ENCODE measurements around the gene PSMD8. TPM values are rescaled to one million over a fixed set of nuclear protein-coding genes. Genes with fewer than 3 reads are reported as not detected.

PSMD8 gene
- total RNA-seq, 8 experiments from 2014 or later: 165 to 302 (median 214) TPM

- Histone ChIP-seq H3K27ac (no peak overlapping the region), H3K4me1 (replicated peaks in 1 of 2) (peaks cover 0 to 4% of the 10 kb centered on the region in 2 donors), H3K4me3 (no peak overlapping the region)
- ATAC-seq (replicated peaks in 6 of 8): no peak
- in situ Hi-C loops (cut with MboI; ENCODE audit: low pct_unique_long_range_greater_than_20kb in 2 of 9, low sequenced_read_pairs in 9 of 9, unreplicated experiment in 9 of 9): loop anchor here in 1 of 9 experiments (25.0 kb wide), 1 partner anchor 439 kb away; the partner anchor contains the start of genes SIPA1L3 and WDR87
- WGBS, 10 experiments: 64 to 100% (median 84%) methylated on average over 1 to 3 of the region's 3 CpGs; no CpG with 5 or more reads in 7 of the 10 experiments
Observed at GRCh38 chr19:38350883-38351282, 23.5 kb upstream of the PSMD8 start.

GRCh38 chr19:38351865-38352395, 22.4 kb upstream of the PSMD8 start:
- H3K4me1 ChIP-seq (replicated peaks in 1 of 2): peaks cover 0 to 4% of the 10 kb centered on the region in 2 donors
- ATAC-seq (replicated peaks in 6 of 8): peak in 4 of 8 experiments; percentile 18 to 24 (median 20)
- H3K27ac ChIP-seq: no peak overlapping the region
- H3K4me3 ChIP-seq: no peak overlapping the region
- in situ Hi-C loops (cut with MboI; ENCODE audit: low pct_unique_long_range_greater_than_20kb in 2 of 9, low sequenced_read_pairs in 9 of 9, unreplicated experiment in 9 of 9): loop anchor here in 1 of 9 experiments (25.0 kb wide), 1 partner anchor 440 kb away; the partner anchor contains the start of genes SIPA1L3 and WDR87
- WGBS, 10 experiments: 68 to 80% (median 77%) methylated on average over 1 to 3 of the region's 9 CpGs; no CpG with 5 or more reads in 7 of the 10 experiments

- in situ Hi-C loops (cut with MboI; ENCODE audit: low pct_unique_long_range_greater_than_20kb in 2 of 9, low sequenced_read_pairs in 9 of 9, unreplicated experiment in 9 of 9): loop anchor here in 1 of 9 experiments (25.0 kb wide), 1 partner anchor 440 kb away; the partner anchor contains the start of genes SIPA1L3 and WDR87
- Histone ChIP-seq H3K4me1 (replicated peaks in 1 of 2) (peaks cover 0 to 4% of the 10 kb centered on the region in 2 donors), H3K27ac (no peak overlapping the region), H3K4me3 (no peak overlapping the region)
- WGBS, 10 experiments: 0 to 100% (median 89%) methylated on average over 1 to 5 of the region's 8 CpGs; no CpG with 5 or more reads in 2 of the 10 experiments
- ATAC-seq (replicated peaks in 6 of 8): peak in 2 of 8 experiments; percentile 7 to 19
Observed at GRCh38 chr19:38352611-38353010, 21.8 kb upstream of the PSMD8 start.

- peaks cover 0 to 4% of the 10 kb centered on the region in 2 donors for H3K4me1 ChIP-seq (replicated peaks in 1 of 2)
- H3K4me3 ChIP-seq: no peak overlapping the region
- WGBS, 10 experiments: 42 to 89% (median 79%) methylated on average over 2 to 10 of the region's 16 CpGs; no CpG with 5 or more reads in 1 of the 10 experiments
- ATAC-seq (replicated peaks in 6 of 8): peak in 3 of 8 experiments; percentile 16 to 38 (median 34)
- in situ Hi-C loops (cut with MboI; ENCODE audit: low pct_unique_long_range_greater_than_20kb in 2 of 9, low sequenced_read_pairs in 9 of 9, unreplicated experiment in 9 of 9): loop anchor here in 1 of 9 experiments (25.0 kb wide), 1 partner anchor 444 kb away; the partner anchor contains the start of genes SIPA1L3 and WDR87
- H3K27ac ChIP-seq: no peak overlapping the region
Observed at GRCh38 chr19:38355728-38356725, 18.3 kb upstream of the PSMD8 start.

GRCh38 chr19:38358071-38358470, 16.3 kb upstream of the PSMD8 start:
- peaks cover 2 to 4% of the 10 kb centered on the region in 2 donors for H3K4me1 ChIP-seq (replicated peaks in 1 of 2)
- no peak overlapping the region for H3K27ac ChIP-seq
- no peak for ATAC-seq (replicated peaks in 6 of 8)
- no peak overlapping the region for H3K4me3 ChIP-seq
- in situ Hi-C loops (cut with MboI; ENCODE audit: low pct_unique_long_range_greater_than_20kb in 2 of 9, low sequenced_read_pairs in 9 of 9, unreplicated experiment in 9 of 9): loop anchor here in 1 of 9 experiments (25.0 kb wide), 1 partner anchor 446 kb away; the partner anchor contains the start of genes SIPA1L3 and WDR87
- WGBS, 10 experiments: 0 to 94% (median 23%) methylated on average over 1 to 2 of the region's 5 CpGs; no CpG with 5 or more reads in 3 of the 10 experiments

GRCh38 chr19:38359242-38360021, 14.9 kb upstream of the PSMD8 start:
- Histone ChIP-seq H3K27ac (no peak overlapping the region), H3K4me1 (replicated peaks in 1 of 2) (peaks cover under 1 to 5% of the 10 kb centered on the region in 2 donors), H3K4me3 (no peak overlapping the region)
- no peak for ATAC-seq (replicated peaks in 6 of 8)
- in situ Hi-C loops (cut with MboI; ENCODE audit: low pct_unique_long_range_greater_than_20kb in 2 of 9, low sequenced_read_pairs in 9 of 9, unreplicated experiment in 9 of 9): loop anchor here in 1 of 9 experiments (25.0 kb wide), 1 partner anchor 447 kb away; the partner anchor contains the start of genes SIPA1L3 and WDR87
- 19 to 71% (median 51%) methylated on average over 1 to 4 of the region's 18 CpGs; no CpG with 5 or more reads in 6 of the 10 experiments for WGBS, 10 experiments

- no peak for ATAC-seq (replicated peaks in 6 of 8)
- Histone ChIP-seq H3K27ac (no peak overlapping the region), H3K4me3 (no peak overlapping the region), H3K4me1 (replicated peaks in 1 of 2) (peaks cover 0 to 5% of the 10 kb centered on the region in 2 donors)
- in situ Hi-C loops (cut with MboI; ENCODE audit: low pct_unique_long_range_greater_than_20kb in 2 of 9, low sequenced_read_pairs in 9 of 9, unreplicated experiment in 9 of 9): loop anchor here in 1 of 9 experiments (25.0 kb wide), 1 partner anchor 448 kb away; the partner anchor contains the start of genes SIPA1L3 and WDR87
- 80% methylated on average over 1 of the region's 9 CpGs; no CpG with 5 or more reads in 9 of the 10 experiments for WGBS, 10 experiments
Observed at GRCh38 chr19:38360351-38360750, 14.0 kb upstream of the PSMD8 start.

GRCh38 chr19:38360839-38361631, 13.3 kb upstream of the PSMD8 start:
- H3K4me1 ChIP-seq (replicated peaks in 1 of 2): peaks cover 0 to 5% of the 10 kb centered on the region in 2 donors
- WGBS, 10 experiments: 0 to 90% (median 30%) methylated on average over 1 to 7 of the region's 23 CpGs; no CpG with 5 or more reads in 2 of the 10 experiments
- peak overlapping the region; percentile 44 to 83 (median 52) for H3K4me3 ChIP-seq
- peak; percentile 7 to 35 (median 20) for ATAC-seq (replicated peaks in 6 of 8)
- in situ Hi-C loops (cut with MboI; ENCODE audit: low pct_unique_long_range_greater_than_20kb in 2 of 9, low sequenced_read_pairs in 9 of 9, unreplicated experiment in 9 of 9): loop anchor here in 1 of 9 experiments (25.0 kb wide), 1 partner anchor 449 kb away; the partner anchor contains the start of genes SIPA1L3 and WDR87
- H3K27ac ChIP-seq: no peak overlapping the region

GRCh38 chr19:38361633-38362075, 12.7 kb upstream of the PSMD8 start:
- peak; percentile 74 to 90 (median 86) for ATAC-seq (replicated peaks in 6 of 8)
- WGBS, 10 experiments: no CpG with 5 or more reads among the region's 37 CpGs
- Histone ChIP-seq H3K27ac (peak overlapping the region; percentile 53 to 68), H3K4me3 (peak overlapping the region; percentile 44 to 83 (median 52)), H3K4me1 (replicated peaks in 1 of 2) (peaks cover 0 to 5% of the 10 kb centered on the region in 2 donors)
- in situ Hi-C loops (cut with MboI; ENCODE audit: low pct_unique_long_range_greater_than_20kb in 2 of 9, low sequenced_read_pairs in 9 of 9, unreplicated experiment in 9 of 9): loop anchor here in 1 of 9 experiments (25.0 kb wide), 1 partner anchor 449 kb away; the partner anchor contains the start of genes SIPA1L3 and WDR87

- in situ Hi-C loops (cut with MboI; ENCODE audit: low pct_unique_long_range_greater_than_20kb in 2 of 9, low sequenced_read_pairs in 9 of 9, unreplicated experiment in 9 of 9): loop anchor here in 1 of 9 experiments (25.0 kb wide), 1 partner anchor 450 kb away; the partner anchor contains the start of genes SIPA1L3 and WDR87
- peak; percentile 56 to 76 (median 68) for ATAC-seq (replicated peaks in 6 of 8)
- H3K4me1 ChIP-seq (replicated peaks in 1 of 2): peaks cover 0 to 5% of the 10 kb centered on the region in 2 donors
- 0 to 32% (median 20%) methylated on average over 2 to 6 of the region's 68 CpGs; no CpG with 5 or more reads in 6 of the 10 experiments for WGBS, 10 experiments
- peak overlapping the region; percentile 53 to 68 for H3K27ac ChIP-seq
- H3K4me3 ChIP-seq: peak overlapping the region; percentile 44 to 83 (median 52)
Observed at GRCh38 chr19:38362076-38362945, 12.1 kb upstream of the PSMD8 start.
